HG02884 (cell line): ENCODE results near the gene DCTN4.
"Not testable (repeated sequence)": the region's sequence is repeated elsewhere in the genome, so short reads cannot be mapped to it uniquely, and the experiment has no call there.

Experiments used
- ATAC-seq: cut with Tn5 transposase; IDR thresholded peaks from one replicate; pipeline ENCODE4 v1.9.1; 2021; ENCODE audit warnings: mild to moderate bottlenecking, moderate library complexity; ENCODE audit not compliant: unreplicated experiment

Gene DCTN4

DNA sequence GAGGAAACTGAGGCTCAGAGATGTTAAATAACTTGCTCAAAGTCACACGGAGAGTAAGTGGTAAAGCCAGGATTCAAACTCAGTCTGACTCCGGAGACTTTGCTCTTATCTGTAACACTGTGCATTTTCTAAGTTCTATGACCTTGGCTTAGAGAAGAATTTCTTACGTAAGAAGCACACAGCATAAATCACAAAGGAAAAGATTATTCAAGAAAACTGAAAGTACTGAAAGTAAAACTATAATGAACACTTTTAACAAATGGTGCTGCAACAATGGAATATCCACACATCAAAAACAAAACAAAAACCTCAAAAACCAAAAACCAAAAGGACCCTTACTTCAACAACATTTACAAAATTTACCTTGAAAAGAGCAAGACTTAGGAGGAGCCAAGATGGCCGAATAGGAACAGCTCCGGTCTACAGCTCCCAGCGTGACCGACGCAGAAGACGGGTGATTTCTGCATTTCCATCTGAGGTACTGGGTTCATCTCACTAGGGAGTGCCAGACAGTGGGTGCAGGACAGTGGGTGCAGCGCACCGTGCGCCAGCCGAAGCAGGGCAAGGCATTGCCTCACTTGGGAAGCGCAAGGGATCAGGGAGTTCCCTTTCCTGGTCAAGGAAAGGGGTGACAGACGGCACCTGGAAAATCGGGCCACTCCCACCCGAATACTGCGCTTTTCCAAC, 16.2 kb downstream of the DCTN4 start:
- not testable (repeated sequence) for ATAC-seq

DNA sequence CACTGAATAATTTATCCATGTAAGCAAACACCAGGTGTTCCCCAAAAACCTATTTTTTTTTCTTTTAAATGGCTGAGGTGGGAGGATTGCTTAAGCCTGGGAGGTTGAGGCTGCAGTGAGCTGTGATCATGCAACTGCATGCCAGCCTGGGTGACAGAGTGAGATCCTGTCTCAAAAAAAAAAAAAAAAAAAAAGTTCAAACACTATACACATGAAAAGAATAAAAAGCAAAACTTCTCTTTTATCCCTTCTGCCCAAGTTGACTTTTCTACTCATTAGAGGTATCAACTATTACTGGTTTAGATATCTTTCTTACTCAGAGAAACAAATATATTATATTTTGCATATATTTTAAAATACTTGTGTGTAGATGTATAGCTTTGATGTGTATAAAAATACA, 17.8 kb downstream of the DCTN4 start:
- ATAC-seq = no peak

DNA sequence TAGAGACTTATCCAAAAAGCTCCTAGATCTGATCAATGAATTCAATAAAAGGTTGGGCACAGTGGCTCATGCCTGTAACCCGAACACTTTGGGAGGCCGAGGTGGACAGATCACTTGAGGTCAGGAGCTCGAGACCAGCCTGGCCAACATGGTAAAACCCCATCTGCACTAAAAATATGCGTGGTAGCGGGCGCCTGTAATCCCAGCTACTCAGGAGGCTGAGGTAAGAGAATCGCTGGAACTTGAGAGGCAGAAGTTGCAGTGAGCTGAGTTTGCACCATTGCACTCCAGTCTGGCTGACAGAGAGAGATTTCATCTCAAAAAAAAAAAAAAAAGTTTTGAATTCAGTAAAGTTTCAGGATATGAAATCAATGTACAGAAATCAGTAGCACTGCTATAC, 20.0 kb downstream of the DCTN4 start:
- ATAC-seq = no peak

DNA sequence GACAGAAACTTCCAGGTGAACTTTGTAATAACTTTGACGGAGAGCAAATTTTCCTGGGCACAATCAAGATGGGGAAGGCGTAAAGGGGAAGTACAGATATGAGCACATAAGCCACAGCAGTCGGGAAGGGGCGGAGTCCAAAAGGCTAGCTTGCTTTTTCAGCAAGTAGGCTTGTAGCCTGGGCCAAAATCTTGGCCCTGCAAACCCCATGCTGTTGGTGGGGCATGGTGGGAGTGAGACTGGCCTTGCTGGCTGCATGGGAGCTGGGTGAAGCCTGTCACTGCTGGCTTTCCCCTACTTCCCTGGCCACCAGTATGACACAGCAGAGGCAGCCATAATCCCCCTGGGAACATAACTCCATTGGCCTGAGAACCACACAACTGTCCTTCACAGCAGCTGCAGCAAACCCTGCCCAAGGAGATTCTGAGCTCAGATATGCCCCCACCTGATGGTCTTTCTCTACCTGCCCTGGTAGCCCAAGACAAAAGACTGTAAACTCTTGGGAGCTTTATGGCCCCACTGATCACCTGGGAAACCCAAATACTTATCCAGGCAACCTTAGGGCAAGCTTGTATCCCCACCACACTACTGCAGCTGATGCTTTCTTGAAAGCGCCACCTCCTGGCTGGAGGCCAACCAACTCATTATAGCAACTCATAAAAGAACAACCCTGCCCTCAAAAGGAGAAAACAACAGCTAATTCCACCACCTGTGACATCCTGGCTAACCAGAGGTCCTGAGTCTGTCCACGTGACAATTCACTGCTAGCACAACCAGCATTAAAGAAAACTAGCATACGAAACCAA, 24.0 kb downstream of the DCTN4 start:
- ATAC-seq = peak; percentile 79

DNA sequence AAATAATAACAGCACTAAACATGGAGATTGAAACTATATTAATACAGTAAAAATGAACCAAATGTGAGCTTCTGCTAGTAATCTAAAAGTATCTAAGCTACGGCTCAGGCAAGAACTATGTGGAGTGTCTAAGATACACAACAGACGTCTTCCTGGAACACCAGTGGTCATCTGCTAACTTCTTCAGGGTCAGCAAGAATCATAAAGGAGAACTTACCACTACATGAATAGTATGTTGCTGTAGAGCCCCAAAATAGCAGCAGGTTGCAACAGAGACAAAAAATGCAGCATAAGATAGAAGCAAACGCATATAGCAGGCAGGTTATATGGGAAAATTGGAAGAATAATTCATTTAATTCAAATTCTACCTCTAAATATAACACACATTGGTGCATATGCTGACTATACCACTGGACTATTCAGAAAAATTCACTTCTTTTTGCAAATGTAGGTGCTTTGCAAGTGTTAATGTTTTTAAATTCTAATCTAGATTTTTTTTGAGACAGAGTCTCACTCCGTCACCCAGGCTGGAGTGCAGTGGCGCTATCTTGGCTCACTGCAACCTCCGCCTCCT, 27.1 kb downstream of the DCTN4 start:
- no peak for ATAC-seq

DNA sequence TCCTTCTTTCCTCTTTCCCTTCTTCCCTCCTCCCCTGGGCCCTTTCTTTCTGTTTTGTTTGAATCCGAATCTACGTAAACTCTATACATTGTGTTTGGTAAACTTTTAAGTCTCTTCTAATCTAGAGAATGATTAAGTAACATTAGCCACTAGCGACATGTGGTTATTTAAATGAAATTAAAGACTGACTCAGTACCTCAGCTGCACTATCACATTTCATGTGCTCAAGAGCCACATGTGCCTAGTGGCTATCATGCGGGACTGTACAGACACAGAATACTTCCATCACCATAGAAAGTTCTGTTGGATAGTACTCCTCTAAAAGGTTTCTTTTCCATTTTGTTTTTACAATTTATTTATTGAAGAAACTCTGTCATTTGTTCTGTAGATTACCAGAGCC, 29.0 kb downstream of the DCTN4 start:
- ATAC-seq = no peak

DNA sequence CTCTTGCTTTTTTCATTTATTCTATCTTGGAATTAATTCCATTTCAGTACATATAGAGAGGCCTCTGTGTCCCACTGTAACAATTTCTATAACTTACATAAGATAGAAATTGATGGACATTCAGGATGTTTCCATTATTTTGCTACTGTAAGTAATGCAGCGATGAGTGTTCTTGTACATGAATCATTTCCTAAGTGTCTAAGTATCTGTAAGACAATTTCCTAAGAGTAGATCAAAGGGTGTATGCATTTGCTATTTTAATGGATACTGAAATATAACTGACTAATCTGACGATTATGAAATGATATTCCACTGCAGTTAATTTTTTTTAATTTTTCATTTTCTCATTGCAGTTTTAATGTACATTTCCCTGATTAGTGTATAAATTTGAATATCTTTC, 35.0 kb downstream of the DCTN4 start:
- no peak for ATAC-seq

DNA sequence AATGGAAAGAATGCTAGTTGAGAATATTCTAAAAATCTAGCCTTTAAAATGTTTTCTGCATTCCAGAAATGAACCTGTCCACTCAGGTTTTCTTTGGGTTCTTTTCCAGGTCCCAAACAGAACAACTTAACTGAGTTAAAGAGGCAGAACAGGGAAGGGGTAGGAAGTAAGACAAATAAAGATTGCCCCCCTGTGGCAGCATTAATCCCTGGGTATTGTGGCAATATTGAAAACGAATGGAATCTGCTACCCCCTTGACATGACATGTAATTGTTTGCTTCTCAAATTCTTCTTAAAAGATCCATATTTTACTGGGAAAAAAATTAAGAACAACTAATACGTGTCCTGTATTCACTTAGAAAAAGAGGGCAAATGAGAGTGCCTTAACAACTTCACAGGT, 48.7 kb downstream of the DCTN4 start:
- ATAC-seq = no peak

DNA sequence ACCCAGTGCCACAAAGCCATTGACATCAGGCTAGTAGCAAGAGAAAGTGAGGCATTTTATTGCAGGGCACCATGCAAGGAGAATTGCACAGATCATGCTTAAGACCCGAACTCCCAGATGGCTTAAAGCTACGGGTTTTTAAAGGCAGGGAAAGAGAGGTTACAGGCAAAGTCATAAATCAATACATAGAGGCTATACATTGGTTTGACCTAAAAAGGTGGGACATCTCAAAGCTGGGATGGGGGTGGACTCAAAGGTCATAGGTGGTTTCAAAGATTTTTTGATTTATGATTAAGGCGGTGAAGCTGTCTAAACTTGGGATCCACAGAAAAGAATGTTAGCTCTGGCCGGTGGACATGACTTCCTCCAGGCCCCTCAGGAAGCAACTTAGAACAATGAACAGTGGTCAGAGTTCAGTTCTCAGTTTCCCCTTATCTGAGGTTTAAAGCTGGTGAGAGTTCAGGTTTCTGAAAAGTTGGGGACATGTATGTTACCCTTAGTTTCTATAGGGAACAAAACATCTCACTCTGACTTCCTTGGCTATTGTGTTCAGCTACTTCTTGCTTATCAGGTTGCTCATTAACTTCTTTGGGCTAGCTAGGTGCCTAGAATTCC, 51.9 kb downstream of the DCTN4 start:
- ATAC-seq = no peak

DNA sequence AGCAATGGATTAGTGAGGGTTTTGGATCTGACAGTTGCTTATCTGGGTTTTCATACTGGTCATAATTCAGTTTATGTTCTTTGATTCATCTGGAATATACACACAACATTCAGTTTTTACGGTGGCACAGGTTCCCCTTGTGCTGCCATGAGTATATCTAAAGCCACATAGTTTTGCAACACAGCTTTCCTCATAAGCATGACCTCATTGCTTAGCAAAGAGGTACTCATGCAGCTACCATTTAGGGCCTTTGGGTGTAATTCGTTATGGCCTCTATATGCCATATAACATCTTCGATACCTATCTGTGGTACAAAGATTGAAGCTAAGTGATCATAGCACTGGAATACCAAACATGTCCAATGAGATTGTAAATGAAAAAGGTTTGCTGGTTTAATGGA, 55.1 kb downstream of the DCTN4 start:
- ATAC-seq = no peak

DNA sequence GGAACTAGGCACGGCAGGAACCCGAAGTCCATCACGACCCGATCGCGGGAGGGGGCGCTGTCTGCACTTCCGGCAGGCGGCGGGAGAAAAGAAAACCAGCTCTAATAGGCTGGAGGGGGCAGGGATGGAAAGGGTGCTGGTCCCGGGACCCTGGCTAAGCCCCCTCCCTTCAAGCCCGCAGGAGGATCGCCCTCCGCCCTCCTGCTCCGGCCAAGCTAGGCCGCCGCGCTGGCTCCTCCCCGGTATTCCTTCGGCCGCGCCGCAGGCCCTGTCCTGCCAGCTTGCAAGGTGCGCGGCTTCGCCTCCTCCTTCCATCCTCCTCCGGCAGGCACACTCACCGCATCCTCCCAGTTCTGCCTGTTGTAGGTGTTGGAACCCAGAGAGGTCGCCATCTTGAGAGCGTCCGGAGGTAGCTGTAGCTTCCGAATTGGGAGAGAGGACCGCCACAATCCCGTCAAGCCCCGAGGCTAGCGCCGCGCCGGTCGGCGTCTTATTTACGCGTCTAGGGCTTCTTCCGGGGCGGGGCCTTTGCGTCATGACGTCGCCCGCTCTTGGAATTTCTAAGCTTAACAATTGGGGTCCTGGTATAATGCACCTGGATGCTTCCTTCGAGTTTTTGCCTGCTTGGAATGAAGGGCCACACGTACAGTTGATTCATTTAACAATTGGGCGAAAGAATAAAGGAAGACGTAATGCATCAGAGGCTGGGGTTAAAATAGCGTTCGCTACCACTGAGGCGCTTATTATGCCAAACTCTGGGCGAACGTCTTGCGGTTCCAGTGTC, 58.0 kb downstream of the DCTN4 start, which contains the start of gene RBM22:
Gene RBM22 (minus strand): TSS at position 469 of the 784 bp plus-strand sequence. CDS start 77 bp downstream, at position 392.
- ATAC-seq = peak; percentile 97

DNA sequence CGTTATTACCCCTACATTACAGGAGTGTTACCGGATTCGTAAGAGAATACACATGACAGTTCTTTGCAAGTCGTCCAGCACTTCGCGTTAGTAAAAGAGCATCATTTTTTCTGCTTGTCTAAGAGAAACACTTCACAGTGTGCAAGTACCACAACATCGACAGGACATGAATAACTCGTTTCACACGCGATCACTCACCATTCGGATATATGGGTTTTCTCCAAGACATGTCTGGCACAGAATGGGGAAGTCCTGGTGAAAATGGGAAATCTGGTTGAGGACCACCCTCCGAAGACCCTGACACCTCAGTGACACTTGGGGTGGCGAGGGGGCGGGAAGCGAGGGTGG, 58.6 kb downstream of the DCTN4 start:
- ATAC-seq = peak; percentile 2

DNA sequence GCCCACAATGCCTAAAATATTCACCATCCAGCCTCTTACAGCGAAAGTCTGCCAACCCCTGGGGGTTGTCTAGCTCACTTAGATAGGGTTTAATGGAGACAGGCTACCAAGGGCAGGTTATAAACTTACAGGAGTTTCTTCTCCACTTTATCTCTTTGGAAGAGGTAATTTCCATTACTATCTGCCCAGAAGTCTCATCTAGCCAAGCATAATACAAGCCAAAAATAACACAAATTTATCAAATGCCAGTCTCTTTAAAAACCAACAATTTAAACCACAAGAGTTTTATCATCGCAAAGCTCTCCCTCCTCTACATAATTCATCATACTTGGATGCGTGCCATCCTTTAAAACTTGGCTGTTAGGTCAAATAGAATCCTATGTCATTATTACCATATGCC, 64.2 kb downstream of the DCTN4 start:
- ATAC-seq = no peak

DNA sequence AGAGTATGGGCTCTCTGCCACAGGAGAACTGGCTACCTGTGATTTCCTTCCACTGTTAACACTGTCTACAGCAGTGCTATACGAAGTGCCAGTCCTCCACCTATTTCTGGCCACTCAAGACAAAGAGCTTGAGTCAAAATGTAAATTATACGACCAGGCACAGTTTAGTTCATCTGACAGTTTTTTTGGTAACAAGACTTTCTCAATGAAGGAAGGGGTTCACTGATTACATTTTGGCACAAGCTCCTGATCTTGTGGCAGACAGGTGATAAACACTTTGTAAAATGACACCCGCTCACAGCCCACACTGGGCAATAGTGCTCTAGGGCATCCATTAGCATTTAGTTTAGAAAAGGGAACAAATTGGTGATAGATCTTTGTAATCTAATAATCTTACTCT, 66.5 kb downstream of the DCTN4 start:
- ATAC-seq = no peak

DNA sequence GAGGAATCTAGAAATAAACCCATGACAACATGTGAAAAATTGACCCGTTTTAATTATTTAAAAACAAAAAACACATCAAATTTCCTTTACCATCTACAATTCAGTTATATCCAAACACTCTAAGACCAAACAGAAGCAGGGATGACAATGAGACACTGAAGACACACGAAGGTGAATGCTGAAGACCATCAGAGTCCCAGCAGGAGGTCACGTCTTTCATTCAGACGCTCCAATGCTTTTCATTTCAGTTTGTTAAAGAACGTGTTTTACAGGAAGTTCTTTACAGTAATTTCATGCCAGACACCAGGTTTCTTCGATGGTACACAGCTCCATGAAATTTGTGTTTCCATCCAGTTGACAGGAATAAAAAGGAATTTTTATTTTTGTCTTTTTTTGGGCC, 68.1 kb downstream of the DCTN4 start:
- ATAC-seq = no peak

DNA sequence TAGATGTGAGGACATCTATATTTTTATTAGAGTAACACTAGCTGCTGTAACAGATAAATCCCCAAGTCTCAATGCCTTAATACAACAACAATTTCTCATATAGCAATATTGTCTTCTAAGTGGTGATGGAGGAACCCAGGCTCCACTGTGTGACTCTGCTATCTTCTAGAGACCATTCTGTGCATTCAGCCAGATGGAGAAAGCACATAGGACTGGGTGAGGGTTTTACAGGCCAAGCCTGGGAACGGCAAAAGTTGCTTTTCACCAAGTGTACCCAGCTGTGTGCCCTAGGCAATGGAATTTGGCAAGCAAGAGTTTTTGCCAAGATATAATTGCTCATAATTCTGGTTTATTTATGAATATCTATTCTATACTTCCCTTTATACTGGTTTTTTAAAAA, 69.7 kb downstream of the DCTN4 start:
- ATAC-seq = no peak

DNA sequence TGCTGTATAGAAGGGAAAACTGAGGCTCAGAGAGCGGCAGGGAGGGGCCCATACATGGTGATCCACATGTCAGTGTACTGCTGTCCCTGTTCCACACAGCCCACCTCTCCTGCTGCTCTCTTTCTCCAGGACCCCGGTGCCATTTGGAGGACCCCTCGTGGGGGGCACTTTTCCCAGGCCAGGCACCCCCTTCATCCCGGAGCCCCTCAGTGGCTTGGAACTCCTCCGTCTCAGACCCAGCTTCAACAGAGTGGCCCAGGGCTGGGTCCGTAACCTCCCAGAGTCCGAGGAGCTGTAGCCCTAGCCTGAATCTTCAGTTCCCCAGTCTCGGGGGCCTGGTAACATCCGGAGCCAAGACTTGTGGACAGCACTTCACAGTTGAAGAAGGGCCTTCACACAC, 82.2 kb downstream of the DCTN4 start:
- no peak for ATAC-seq

DNA sequence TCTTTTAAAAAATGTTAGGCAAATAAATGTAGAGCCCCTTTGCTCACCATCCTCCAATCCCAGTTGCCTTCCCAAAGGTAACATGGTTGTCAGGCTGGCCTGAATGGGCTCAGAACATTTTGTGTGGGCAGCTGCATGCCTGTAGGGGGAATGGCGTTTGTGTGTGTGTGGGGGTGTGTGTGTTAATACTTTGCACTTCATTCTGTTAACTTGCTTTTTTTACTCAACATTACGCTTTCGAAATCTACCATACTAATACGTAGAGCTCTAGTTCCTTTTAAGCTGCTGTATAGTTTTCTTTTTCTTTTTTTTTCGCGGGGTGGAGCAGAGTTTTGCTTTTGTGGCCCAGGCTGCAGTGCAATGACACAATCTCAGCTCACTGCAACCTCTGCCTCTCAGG, 83.7 kb downstream of the DCTN4 start:
- no peak for ATAC-seq

DNA sequence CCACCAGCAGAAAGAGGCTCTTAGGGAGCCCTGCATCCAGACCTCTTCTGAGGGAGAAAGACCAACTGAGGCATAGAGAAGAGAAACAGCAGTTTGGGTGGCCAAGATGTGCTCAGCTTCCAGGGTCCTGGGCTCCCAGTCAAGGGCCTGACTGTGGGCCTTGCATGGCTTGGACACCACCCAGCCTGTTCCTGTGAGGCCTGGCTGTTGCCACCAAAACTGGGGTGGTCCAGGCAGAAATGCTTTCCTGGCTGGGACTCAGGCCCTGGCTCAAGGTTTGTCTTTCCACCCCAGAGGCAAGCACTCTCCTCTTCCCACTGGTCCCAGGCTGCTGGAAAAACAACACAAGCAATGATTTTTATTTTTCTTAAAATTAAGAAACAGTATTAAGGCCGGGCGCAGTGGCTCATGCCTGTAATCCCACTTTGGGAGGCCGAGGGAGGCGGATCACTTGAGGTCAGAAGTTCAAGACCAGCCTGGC, 84.4 kb downstream of the DCTN4 start:
- no peak for ATAC-seq

DNA sequence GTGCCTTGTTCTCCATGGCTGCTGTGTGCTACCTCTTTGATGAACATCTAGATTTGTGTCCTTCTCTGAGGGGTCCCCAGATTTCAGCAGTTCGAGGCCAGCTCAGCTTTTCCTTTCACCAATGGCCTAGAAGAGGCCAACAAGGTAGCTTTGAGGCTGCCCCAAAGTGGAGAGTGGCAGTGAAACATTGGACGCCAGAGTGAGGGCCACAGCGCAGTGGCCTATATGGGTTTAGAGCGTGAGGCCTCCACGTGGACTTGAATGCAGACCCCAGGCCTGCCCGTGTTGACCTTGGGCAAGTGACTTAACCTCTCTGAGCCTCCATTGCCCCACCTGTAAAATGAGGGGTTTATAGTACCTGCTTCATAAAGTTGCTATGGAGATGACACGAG, 85.9 kb downstream of the DCTN4 start:
- no peak for ATAC-seq
